Measurements from ENCODE around the gene LINC01488.

DNA sequence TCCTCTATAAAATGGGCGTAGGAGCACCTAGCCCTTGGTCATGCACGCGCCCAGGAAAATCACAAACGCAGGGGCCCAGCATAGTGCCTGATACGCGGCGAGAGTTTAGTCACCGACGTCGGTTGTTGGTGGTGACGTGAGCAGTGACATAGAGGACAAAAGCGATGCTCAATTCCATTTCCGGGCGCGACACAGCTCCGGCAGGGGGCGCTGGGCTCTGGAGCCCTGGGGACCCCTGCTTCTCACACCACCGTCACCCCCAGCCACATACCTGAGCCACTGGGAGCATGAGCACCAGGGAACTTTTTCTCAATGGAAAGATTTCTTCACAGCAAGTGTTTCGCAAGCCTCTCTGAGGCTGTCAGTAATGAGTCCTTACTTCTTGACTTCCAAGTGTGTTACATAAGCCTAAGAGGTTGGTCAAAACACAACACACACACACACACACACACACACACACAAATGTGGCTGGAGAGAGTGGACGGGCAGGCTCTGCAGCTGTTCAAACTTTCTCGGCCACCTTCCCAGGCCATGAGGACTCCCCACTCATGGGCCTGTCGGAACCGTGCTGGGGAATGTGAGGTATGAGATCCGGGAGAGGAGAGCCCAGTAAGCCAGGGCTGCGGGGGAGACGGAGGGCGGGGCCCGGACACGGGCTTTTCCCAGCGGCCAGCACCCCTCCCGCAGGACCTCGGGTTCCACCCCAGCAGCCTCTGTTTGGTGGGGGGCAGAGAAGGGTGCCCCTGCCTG lies 36.9 kb upstream of the LINC01488 start:
- TF ChIP-seq POLR2A (IDR thresholded peaks at IDR 0.05; ENCODE audit: low read length) (no peak), GATA1 (IDR thresholded peaks at IDR 0.05; ENCODE audit: low read depth, low read length) (no peak)

Measured in erythroblast (primary cell).